Nephron progenitor cell (in vitro differentiated cells): ENCODE measurements around the gene UVRAG.
"Not testable (repeated sequence)": the region's sequence is repeated elsewhere in the genome, so short reads cannot be mapped to it uniquely, and the experiment has no call there.

Experiments
- DNase-seq: peaks from one replicate; pipeline ENCODE4 v3.0.0; 2021
- H3K27ac Mint-ChIP-seq: 2 replicates; pipeline ENCODE4 v1.8.0; 2021; ENCODE audit warnings: mild to moderate bottlenecking, moderate library complexity, mixed read lengths
- H3K27me3 Mint-ChIP-seq: 2 replicates; pipeline ENCODE4 v1.8.0; 2021; ENCODE audit warnings: mild to moderate bottlenecking, low read depth, mixed read lengths; ENCODE audit not compliant: poor library complexity
- H3K36me3 Mint-ChIP-seq: 2 replicates; pipeline ENCODE4 v1.8.0; 2021; ENCODE audit warnings: low read depth, mixed read lengths
- H3K4me1 Mint-ChIP-seq: 2 replicates; pipeline ENCODE4 v1.8.0; 2021; ENCODE audit warnings: mixed read lengths
- H3K4me3 Mint-ChIP-seq: 2 replicates; pipeline ENCODE4 v1.8.0; 2021; ENCODE audit warnings: mild to moderate bottlenecking, moderate library complexity, mixed read lengths
- H3K9me3 Mint-ChIP-seq: 2 replicates; pipeline ENCODE4 v1.8.0; 2021; ENCODE audit warnings: mild to moderate bottlenecking, moderate library complexity, mixed read lengths
- TF ChIP-seq, protein P1 (sequence below): fragments of 200-600 bp; sonication (generic); IDR thresholded peaks from 2 replicates; pipeline ENCODE4 v1.5.0; 2021; ENCODE audit warnings: antibody characterized with exemption

Gene UVRAG

DNA sequence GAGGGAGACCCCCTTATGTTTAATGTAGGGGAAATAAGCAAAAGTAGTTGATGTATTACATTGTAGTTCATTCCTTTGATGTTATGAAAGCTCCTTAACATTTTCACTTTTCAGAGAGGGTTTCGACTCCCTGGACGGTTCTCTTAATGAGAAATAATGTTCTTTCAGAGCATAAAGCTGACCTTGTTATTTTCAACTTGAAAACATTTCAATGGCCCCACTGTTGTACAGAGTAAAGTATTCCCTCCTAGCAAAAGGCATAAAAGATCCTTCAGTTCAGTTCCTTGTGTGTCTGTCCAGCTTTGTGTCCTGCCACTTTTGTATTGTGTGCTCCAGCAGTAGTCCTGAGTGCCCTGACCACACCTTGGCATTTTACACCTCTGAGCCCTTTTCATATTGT lies 63.9 kb downstream of the UVRAG start:
- Mint-ChIP-seq H3K27me3 (no peaks in the 10 kb centered on the region), H3K4me3 (no peak overlapping the region), H3K4me1 (peaks cover 4% of the 10 kb centered on the region), H3K9me3 (peaks cover 9% of the 10 kb centered on the region), H3K27ac (no peak overlapping the region), H3K36me3 (peaks cover 27% of the 10 kb centered on the region)
- DNase-seq: no peak
- TF ChIP-seq, protein P1, sequence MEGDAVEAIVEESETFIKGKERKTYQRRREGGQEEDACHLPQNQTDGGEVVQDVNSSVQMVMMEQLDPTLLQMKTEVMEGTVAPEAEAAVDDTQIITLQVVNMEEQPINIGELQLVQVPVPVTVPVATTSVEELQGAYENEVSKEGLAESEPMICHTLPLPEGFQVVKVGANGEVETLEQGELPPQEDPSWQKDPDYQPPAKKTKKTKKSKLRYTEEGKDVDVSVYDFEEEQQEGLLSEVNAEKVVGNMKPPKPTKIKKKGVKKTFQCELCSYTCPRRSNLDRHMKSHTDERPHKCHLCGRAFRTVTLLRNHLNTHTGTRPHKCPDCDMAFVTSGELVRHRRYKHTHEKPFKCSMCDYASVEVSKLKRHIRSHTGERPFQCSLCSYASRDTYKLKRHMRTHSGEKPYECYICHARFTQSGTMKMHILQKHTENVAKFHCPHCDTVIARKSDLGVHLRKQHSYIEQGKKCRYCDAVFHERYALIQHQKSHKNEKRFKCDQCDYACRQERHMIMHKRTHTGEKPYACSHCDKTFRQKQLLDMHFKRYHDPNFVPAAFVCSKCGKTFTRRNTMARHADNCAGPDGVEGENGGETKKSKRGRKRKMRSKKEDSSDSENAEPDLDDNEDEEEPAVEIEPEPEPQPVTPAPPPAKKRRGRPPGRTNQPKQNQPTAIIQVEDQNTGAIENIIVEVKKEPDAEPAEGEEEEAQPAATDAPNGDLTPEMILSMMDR: no peak

DNA sequence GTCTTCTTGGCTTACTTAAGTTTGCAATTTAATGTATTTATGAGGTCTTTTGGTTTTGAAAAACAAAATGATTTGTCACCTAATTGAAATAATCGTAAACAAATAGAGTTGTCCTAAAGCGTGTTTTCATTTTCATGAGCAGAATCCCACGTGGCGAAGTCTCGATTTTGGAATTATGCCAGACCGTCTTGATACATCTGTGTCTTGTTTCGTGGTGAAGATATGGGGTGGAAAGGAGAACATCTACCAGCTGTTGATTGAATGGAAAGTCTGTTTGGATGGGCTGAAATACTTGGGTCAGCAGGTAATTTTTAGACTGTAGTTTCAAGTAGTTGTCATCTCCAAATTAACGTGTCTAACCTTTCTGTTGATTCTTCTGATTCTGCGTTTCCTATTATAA lies 64.7 kb downstream of the UVRAG start:
- H3K27me3 Mint-ChIP-seq: no peaks in the 10 kb centered on the region
- peaks cover 27% of the 10 kb centered on the region for H3K36me3 Mint-ChIP-seq
- TF ChIP-seq, protein P1: no peak
- peaks cover 9% of the 10 kb centered on the region for H3K9me3 Mint-ChIP-seq
- no peak overlapping the region for H3K4me3 Mint-ChIP-seq
- DNase-seq: no peak
- no peak overlapping the region for H3K27ac Mint-ChIP-seq
- peaks cover 2% of the 10 kb centered on the region for H3K4me1 Mint-ChIP-seq

DNA sequence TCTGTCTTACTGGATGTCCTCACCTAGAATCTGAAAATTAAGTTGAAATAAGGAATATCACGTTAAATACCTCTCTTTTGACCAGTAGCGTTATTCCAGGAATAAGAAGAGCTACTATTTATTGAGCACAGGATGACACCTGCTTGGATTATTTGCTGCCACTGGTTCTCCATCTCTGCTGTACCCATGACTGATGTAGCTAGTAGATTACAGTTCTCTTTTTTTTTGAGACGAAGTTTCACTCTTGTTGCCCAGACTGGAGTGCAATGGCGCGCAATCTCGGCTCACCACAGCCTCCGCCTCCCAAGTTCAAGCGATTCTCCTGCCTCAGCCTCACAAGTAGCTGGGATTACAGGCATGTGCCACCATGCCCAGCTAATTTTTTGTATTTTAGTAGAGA lies 65.3 kb downstream of the UVRAG start:
- peaks cover 27% of the 10 kb centered on the region for H3K36me3 Mint-ChIP-seq
- H3K27me3 Mint-ChIP-seq, H3K4me3 Mint-ChIP-seq, DNase-seq, H3K9me3 Mint-ChIP-seq, H3K4me1 Mint-ChIP-seq, H3K27ac Mint-ChIP-seq: not testable (repeated sequence)

DNA sequence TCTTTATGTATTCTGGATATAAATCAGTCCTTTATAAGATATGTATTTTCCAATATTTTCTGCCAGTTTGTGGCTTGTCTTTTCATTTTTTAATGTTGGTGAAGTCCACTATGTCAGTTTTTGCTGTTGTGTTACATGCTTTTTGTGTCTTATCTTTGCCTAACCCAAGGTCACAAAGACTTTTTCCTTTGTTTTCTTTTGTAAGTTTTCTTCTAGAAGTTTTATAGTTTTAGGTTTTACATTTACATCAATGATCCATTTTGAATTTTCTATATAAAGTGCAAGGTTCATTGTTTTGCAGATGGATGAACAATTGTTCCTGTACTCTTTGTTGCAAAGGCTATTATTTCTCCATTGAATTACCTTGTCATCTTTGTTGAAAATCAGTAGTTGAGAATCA lies 69.3 kb downstream of the UVRAG start:
- peaks cover 2% of the 10 kb centered on the region for H3K9me3 Mint-ChIP-seq
- no peaks in the 10 kb centered on the region for H3K4me1 Mint-ChIP-seq
- H3K36me3 Mint-ChIP-seq: peaks cover 25% of the 10 kb centered on the region
- H3K4me3 Mint-ChIP-seq: no peak overlapping the region
- TF ChIP-seq, protein P1: no peak
- H3K27me3 Mint-ChIP-seq: peaks cover 3% of the 10 kb centered on the region
- DNase-seq: no peak
- no peak overlapping the region for H3K27ac Mint-ChIP-seq

DNA sequence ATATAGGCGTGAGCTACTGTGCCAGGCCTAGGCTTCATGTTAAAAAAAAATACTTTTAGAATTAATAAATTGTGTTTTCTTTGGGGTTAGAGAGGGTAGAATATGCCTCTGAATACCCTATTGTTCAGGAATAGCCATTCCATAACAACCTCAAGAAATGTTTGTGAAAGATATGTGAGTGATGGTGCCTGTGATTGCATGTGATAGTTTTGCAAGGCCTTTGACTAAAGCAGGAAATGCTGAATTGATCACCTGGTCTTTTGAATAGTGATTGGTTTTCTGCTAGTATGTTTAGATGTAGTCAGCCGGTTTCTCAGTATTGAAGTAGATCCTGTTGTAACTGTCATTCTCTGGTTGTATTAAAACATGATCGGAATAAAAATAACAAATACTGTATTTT lies 73.4 kb downstream of the UVRAG start:
- Mint-ChIP-seq H3K9me3 (no peaks in the 10 kb centered on the region), H3K36me3 (peaks cover 9% of the 10 kb centered on the region), H3K27me3 (peaks cover 3% of the 10 kb centered on the region), H3K27ac (no peak overlapping the region), H3K4me3 (no peak overlapping the region), H3K4me1 (no peaks in the 10 kb centered on the region)
- TF ChIP-seq, protein P1: no peak
- DNase-seq: no peak

DNA sequence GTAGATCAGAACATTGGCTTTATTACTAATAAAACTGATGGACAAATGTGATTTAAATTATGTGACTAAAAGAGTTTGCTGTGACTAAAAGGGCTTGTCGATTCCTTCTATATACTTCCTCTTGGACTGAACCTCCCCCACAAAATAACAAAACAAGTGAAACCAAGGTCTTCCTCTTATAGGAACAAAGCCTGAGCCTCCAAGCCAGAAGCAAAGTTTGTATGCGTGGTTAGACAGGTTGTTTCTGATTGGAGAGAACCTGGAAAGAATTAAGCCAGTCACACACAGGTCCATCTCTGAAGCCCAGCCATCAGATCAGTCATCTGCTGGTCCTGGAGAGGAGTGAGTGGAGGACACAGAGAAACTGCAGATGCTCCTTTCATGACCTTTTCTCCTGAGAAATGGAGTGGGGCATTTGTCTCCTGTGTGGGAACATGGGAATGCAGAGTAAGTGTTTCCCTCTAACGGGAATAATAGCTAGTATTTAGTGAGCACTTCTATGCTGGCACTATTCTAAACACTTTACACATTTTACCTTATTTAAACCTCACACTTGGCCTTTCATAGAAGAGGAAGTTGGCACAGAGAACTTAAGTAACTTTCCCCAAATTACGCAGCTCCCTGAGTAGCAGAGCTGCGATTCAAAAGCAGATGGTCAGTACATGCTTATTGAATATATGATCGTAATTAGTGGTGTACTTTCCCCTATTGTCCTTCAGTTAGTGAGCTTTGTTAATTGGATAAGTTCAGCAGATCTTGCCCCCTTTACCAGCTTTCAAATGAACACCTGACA lies 77.1 kb downstream of the UVRAG start:
- Mint-ChIP-seq H3K27ac (no peak overlapping the region), H3K36me3 (peaks cover 4% of the 10 kb centered on the region), H3K4me1 (no peaks in the 10 kb centered on the region), H3K4me3 (no peak overlapping the region), H3K27me3 (no peaks in the 10 kb centered on the region), H3K9me3 (no peaks in the 10 kb centered on the region)
- no peak for DNase-seq
- TF ChIP-seq, protein P1: no peak
